GM19395 (cell line): Measurements from ENCODE around the gene TRRAP.
A peak's percentile ranks its signal among the peaks of the same experiment; 100 is the strongest.
"Not testable (repeated sequence)": the region's sequence is repeated elsewhere in the genome, so short reads cannot be mapped to it uniquely, and the experiment has no call there.

Experiments used
- ATAC-seq: cut with Tn5 transposase; IDR thresholded peaks from one replicate; pipeline ENCODE4 v1.9.1; 2021; ENCODE audit warnings: mild to moderate bottlenecking, moderate library complexity; ENCODE audit not compliant: unreplicated experiment

The TRRAP gene

GRCh38 chr7:98878365-98879197 is at the start of gene TRRAP:
TSS of gene TRRAP (plus strand) at chr7:98878532. CDS start at chr7:98881151, 2,619 bp downstream.
- ATAC-seq, result peak; percentile 67

DNA sequence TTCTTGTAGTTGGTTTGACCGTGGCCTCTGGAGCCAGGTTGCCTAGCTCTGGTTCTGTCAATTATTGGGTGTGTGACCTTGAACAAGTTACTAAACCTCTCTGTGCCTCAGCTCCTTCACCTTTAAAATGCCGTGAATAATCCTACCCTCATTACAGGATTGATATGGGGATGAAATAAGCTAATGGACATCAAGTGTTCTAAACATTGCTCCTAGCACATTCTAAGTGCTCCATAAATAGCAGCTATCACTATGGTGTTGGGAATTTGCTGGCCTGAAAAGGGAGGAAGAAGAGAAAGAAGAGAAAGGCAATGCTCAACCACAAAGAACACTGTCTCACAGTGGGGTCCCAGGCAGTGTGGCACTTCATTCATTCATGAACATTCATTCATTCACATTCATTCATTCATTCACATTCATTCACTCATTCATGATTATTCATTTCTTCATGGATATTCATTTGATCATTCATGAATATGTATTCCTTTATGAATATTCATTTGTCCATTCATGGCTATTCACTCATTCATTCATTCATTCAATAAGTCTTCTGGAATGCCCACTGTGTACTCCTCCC is 47.3 kb upstream of the TRRAP start:
- ATAC-seq, result no peak

GRCh38 chr7:98831641-98832221 is 46.6 kb upstream of the TRRAP start:
- ATAC-seq, result no peak

GRCh38 chr7:98833022-98833421 is 45.3 kb upstream of the TRRAP start:
- ATAC-seq, result no peak

- no peak for ATAC-seq
Observed at GRCh38 chr7:98834949-98835348, 43.4 kb upstream of the TRRAP start.

GRCh38 chr7:98836811-98837629 is 41.3 kb upstream of the TRRAP start:
- no peak for ATAC-seq

- no peak for ATAC-seq
Observed at GRCh38 chr7:98837630-98837972, 40.7 kb upstream of the TRRAP start.

DNA sequence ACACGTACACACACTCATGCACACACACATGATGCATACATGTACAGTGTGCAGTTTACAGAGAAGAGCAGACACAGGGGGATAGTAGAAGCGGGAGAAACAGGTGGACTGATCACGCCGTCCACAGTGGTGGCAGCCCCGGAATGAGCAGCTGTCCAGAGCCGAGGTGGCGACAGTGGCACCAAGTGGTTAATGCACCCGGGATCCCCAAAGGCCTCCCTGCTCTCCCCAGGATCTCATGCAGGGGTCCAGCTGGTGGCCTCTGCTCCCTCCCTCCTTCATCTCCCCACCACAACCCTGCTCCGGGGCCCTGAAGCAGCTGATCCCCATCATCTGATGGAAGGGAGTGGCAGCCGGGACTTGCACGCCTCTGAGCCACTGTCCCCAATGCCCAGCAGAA is 38.2 kb upstream of the TRRAP start:
- no peak for ATAC-seq

DNA sequence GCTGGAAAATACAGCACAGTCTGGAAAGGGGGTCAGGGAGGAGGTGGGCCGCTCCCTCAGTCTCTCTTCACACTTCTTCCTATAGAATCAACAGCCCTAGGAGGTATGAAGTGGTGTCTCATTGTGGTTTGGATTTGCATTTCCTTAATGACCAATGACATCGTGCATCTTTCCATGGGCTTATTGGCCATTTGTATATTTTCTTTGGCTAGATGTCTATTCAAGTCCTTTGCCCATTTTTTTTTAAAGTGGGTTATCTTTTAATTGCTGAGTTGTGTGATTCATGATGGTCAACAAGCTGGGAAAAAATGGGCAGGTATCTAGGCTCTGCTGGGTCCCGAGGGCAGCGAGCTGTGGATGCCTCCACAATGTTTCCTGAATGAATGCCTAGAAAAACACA is 37.6 kb upstream of the TRRAP start:
- ATAC-seq, result no peak

DNA sequence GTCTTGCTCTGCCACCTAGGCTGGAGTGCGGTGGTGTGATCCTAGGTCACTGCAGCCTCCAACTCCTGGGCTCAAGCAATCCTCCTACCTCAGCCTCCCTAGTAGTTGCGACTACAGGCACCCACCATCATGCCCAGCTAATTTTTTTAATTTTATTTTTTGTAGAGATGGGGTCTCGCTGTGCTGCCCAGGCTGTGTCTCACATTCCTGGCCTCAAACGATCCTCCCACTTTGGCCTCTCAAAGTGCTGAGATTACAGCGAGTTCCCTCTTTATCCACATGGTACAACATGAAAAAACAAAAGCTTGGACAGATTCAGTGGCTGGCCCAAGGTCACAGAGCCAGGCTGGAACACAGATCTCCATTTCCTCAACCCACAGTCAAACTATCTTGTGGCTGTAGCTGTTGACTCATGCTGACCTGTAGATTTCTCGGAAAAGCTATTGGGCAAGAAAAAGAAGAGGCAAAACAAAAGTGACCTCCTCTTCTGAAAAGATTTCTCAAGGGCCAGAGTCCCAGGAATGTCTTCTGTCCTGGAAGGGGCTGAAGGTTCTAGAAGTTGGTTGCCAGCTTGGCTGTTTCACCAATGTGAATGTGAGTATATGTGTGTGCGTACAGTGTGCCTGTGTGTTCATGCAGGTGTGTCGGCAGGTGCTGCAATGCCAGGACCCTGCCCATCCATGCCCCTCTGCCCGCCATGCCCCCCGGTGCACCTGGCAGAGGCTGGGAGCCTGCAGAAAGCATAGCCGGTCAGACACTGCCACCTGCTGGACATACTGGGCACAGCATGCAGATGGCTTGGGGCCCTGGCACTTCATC is 36.9 kb upstream of the TRRAP start:
- ATAC-seq, result no peak

GRCh38 chr7:98842552-98842951 is 35.8 kb upstream of the TRRAP start:
- ATAC-seq, result not testable (repeated sequence)

- no peak for ATAC-seq
Observed at GRCh38 chr7:98848918-98849317, 29.4 kb upstream of the TRRAP start.

- ATAC-seq, result no peak
Observed at GRCh38 chr7:98852826-98853225, 25.5 kb upstream of the TRRAP start.

DNA sequence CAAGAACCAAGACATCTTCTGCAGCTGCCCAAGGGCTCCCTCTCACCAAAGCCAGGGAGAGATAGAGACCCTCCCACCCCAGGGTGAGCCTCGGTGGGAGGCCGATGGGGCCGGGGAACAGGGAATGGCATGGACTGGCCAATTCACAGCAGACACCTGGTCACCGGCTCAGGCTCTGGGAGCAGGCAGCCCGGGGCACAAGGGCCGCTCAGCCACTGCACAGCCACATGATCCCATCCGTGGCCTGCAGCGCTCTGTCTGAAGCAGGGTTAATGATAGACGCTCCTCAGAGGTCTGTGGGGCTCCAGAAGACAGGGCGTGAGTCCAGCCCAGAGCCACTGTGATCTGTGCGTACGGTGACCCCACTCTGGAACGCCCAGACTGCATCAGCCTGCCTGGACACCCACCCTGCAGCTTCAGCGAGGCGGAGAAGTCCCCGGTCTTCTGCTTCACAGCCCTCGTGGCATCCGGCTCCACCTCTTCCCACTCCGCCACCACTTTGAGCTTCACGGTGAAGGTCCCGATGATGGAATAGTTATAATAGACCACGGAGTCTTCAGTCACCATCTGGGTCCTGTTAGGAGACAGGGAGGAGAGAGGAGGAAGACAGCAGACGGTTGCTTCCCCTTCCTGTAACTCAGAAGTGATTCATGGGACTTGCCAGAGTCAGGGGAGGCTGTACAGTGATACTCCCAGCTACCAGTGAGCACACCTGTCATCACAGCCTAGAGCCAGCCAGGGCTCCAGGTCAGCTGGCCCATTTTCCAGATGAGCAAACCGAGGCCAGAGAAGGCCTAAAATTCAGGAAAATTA is 22.5 kb upstream of the TRRAP start:
- ATAC-seq, result no peak

- ATAC-seq, result no peak
Observed at GRCh38 chr7:98860071-98860470, 18.3 kb upstream of the TRRAP start.

DNA sequence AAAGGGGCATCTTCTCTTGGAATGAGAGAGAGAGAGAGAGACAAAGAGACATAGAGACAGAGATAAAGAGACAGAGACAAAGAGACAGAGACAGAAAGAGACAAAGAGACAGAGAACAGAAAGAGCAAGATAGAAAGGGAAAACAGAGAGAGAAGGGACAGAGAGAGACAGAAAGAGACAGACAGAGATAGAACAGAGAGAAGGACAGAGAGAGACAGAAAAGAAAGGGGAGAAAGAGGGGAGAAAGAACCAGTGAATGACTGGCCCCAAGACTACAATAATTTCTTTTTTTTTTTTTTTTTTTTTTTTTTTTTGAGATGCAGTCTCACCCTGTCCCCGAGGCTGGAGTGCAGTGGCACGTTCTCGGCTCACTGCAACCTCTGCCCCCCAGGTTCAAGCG is 16.1 kb upstream of the TRRAP start:
- no peak for ATAC-seq

DNA sequence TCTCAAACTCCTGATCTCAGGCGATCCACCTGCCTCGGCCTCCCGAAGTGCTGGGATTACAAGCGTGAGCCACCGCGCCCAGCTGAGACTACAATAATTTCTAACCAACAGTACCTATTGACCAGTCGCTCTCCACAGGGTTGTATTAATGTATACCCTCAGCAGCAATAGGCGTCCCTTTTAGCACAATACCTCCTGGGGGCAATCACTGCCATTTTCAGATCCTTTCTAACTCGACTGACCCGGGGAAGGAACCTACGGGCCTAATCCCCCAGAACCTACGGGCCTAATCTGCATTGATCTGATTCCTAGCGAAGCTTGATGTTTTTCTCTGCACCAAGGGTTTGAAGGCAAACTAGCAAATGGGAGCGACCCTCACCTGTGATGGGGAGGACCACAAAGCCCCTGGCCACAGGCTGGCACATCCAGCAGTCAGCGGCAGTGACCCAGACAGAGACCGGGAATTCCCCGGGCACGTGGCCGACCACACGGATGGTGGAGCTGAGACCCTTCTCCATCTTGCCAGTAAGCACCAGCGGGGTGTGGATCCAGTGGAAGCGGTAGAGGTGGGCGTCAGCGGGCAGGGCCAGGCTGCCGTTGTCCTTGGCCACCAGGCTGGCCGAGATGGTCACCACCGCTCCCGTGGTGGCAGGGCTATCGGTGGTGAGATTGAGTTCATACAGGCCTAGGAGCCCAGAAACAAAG is 15.5 kb upstream of the TRRAP start:
- ATAC-seq, result no peak

GRCh38 chr7:98863601-98864000 is 14.7 kb upstream of the TRRAP start:
- ATAC-seq, result no peak
